GM21717 (cell line): ENCODE results near the gene POU4F2.
"Not testable (repeated sequence)": the region's sequence is repeated elsewhere in the genome, so short reads cannot be mapped to it uniquely, and the experiment has no call there.

ENCODE experiments used
- ATAC-seq: cut with Tn5 transposase; IDR thresholded peaks from one replicate; pipeline ENCODE4 v1.9.1; 2021; ENCODE audit warnings: mild to moderate bottlenecking, moderate library complexity; ENCODE audit not compliant: unreplicated experiment

Gene POU4F2

DNA sequence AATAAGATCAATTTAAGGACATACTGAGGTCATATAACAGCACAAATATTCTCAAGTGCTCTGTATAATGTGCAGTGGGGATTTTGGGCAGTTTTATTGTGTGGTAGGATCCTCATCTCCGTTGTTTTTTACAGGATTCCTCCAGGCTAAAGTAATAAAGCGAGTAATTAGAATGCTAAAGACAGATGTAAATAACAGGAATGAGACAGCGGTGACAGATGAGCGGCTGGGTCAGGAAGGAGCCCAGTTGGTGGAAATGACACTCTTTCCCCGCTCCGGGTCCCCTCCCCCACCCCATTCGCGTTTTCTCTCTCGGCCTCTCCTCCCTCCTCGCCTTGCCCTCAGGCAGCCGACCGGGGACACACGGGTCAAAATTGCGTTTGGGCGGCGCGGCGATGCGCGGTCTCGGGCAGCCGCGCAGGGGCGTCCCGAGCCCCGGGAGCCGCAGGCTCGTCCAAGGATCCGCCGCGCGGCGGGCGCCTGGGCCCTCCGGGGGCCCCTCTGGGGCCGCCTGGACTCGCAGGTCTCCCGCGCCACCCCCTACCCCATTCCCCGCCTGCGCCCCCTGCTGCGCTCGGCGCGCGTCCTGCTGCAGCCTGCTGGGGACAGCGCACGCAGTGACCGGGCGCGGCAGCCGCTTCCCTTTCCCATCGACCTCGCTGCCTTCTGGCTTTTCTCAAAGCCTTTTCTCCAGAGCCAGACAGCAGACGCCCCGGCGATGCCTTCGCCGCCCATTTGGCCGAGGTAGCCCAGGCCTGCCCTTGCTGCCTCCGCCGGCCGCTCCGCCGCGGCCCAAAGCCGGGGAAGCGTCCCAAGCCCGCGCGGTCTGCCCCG is 16.2 kb downstream of the POU4F2 start:
- ATAC-seq, result no peak

GRCh38 chr4:146655521-146655856 is 16.8 kb downstream of the POU4F2 start:
- ATAC-seq, result no peak

- no peak for ATAC-seq
Observed at GRCh38 chr4:146661367-146661766, 22.7 kb downstream of the POU4F2 start.

GRCh38 chr4:146663968-146664311 is 25.2 kb downstream of the POU4F2 start:
- not testable (repeated sequence) for ATAC-seq

- no peak for ATAC-seq
Observed at GRCh38 chr4:146674829-146675570, 36.3 kb downstream of the POU4F2 start.
